ENCODE results near the gene GRM8. TPM values are rescaled to one million over a fixed set of nuclear protein-coding genes. Genes with fewer than 3 reads are reported as not detected.

Gene GRM8
- total RNA-seq, 1 experiment from 2014 or later = 1.8 TPM

- Histone ChIP-seq H3K56ac (ENCODE audit: insufficient read length, low read depth, low read length) (no peak overlapping the region), H4K8ac (replicated peaks; ENCODE audit: insufficient read length, low read depth, low read length) (no peak overlapping the region), H4K20me1 (ENCODE audit: control insufficient read depth, insufficient read depth, insufficient read length) (no peaks in the 10 kb centered on the region), H2BK15ac (ENCODE audit: low read depth, low read length) (no peak overlapping the region), H3K9me3 (ENCODE audit: control insufficient read depth, low read depth, low read length) (no peaks in the 10 kb centered on the region), H3K79me2 (ENCODE audit: insufficient read depth, low read length) (no peaks in the 10 kb centered on the region), H3K18ac (ENCODE audit: insufficient read length, low read depth, low read length) (no peak overlapping the region), H3K23ac (ENCODE audit: insufficient read length, low read depth, low read length) (no peak overlapping the region), H3K27me3 (ENCODE audit: insufficient read depth, low read length) (no peaks in the 10 kb centered on the region), H3K27ac (ENCODE audit: insufficient read length, low read depth, low read length) (no peak overlapping the region), H4K5ac (ENCODE audit: insufficient read length, low read depth, low read length) (no peak overlapping the region), H2AFZ (ENCODE audit: low read length) (no peak overlapping the region), H2BK5ac (ENCODE audit: insufficient read length, low read length) (no peak overlapping the region), H3K4me2 (ENCODE audit: insufficient read depth, insufficient read length, low read length) (no peak overlapping the region), H3K9ac (ENCODE audit: extremely low read depth, insufficient read length, low read length) (no peak overlapping the region), H2BK120ac (ENCODE audit: low read depth, low read length, poor library complexity, severe bottlenecking) (no peak overlapping the region), H2AK5ac (ENCODE audit: insufficient read length, low read length) (no peak overlapping the region), H3T11ph (ENCODE audit: low read length) (no peak overlapping the region), H3K4me1 (ENCODE audit: insufficient read depth, low read length) (no peaks in the 10 kb centered on the region), H3K79me1 (ENCODE audit: insufficient read depth, low read depth, low read length, poor library complexity, severe bottlenecking) (no peaks in the 10 kb centered on the region), H3K14ac (ENCODE audit: insufficient read depth, low read length) (no peak overlapping the region), H2BK12ac (ENCODE audit: insufficient read length, low read depth, low read length) (no peak overlapping the region), H4K91ac (ENCODE audit: insufficient read length, low read depth, low read length) (no peak overlapping the region), H2BK20ac (ENCODE audit: low read depth, low read length, poor library complexity, severe bottlenecking) (no peak overlapping the region), H3K4ac (ENCODE audit: low read depth, low read length) (no peak overlapping the region), H3K23me2 (ENCODE audit: insufficient read length, low read depth, low read length, poor library complexity, severe bottlenecking) (no peaks in the 10 kb centered on the region)
- no CpG with 5 or more reads among the region's 31 CpGs for WGBS (ENCODE audit: extremely low coverage, insufficient read length, low lambda C conversion rate)
- H3K36me3 Mint-ChIP-seq (ENCODE audit: insufficient read depth in 1 of 3, low read depth in 3 of 3) = peaks cover 0 to 14% (median 0%) of the 10 kb centered on the region in 3 experiments; a peak in 3 of 7 replicates
- H3K27me3 Mint-ChIP-seq (ENCODE audit: low read depth) = no peaks in the 10 kb centered on the region; the same call in 1 of the 2 replicates
- DNase-seq = no peak
- TF ChIP-seq, protein P1, sequence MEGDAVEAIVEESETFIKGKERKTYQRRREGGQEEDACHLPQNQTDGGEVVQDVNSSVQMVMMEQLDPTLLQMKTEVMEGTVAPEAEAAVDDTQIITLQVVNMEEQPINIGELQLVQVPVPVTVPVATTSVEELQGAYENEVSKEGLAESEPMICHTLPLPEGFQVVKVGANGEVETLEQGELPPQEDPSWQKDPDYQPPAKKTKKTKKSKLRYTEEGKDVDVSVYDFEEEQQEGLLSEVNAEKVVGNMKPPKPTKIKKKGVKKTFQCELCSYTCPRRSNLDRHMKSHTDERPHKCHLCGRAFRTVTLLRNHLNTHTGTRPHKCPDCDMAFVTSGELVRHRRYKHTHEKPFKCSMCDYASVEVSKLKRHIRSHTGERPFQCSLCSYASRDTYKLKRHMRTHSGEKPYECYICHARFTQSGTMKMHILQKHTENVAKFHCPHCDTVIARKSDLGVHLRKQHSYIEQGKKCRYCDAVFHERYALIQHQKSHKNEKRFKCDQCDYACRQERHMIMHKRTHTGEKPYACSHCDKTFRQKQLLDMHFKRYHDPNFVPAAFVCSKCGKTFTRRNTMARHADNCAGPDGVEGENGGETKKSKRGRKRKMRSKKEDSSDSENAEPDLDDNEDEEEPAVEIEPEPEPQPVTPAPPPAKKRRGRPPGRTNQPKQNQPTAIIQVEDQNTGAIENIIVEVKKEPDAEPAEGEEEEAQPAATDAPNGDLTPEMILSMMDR (conservative IDR thresholded peaks at IDR 0.05) = no peak
- H3K9me3 Mint-ChIP-seq = peaks cover 6 to 8% of the 10 kb centered on the region in 2 experiments; a peak in 4 of 5 replicates
- no peak overlapping the region for H3K4me3 Mint-ChIP-seq
- H3K4me1 Mint-ChIP-seq = peaks cover 12 to 17% of the 10 kb centered on the region in 2 experiments
- no peak overlapping the region for H3K27ac Mint-ChIP-seq
Measured at GRCh38 chr7:126806614-126807013, 446.1 kb downstream of the GRM8 start.

All from H9 (cell line).